Measurements from ENCODE around the gene KLF5.

KLF5 gene

GRCh38 chr13:73073050-73073449 is 14.2 kb downstream of the KLF5 start:
- Histone ChIP-seq H3K27me3 (ENCODE audit: insufficient read depth, low read length) (peaks cover 13% of the 10 kb centered on the region; the same call in 1 of the 2 replicates), H3K9me3 (ENCODE audit: insufficient read depth, low read depth, low read length) (no peaks in the 10 kb centered on the region), H3K4me1 (ENCODE audit: insufficient read depth, low read length) (peaks cover 54% of the 10 kb centered on the region), H3K4me3 (ENCODE audit: low read length) (no peak overlapping the region), H3K9ac (ENCODE audit: low read depth, low read length) (no peak overlapping the region), H3K27ac (ENCODE audit: low read depth, low read length) (no peak overlapping the region), H3K36me3 (ENCODE audit: insufficient read depth, low read length) (no peaks in the 10 kb centered on the region; the same call in 1 of the 2 replicates)
- 98% methylated on average over 3 of the region's 3 CpGs for WGBS

- Histone ChIP-seq H3K4me3 (ENCODE audit: low read length) (no peak overlapping the region), H3K4me1 (ENCODE audit: insufficient read depth, low read length) (peaks cover 54% of the 10 kb centered on the region), H3K36me3 (ENCODE audit: insufficient read depth, low read length) (no peaks in the 10 kb centered on the region; the same call in 1 of the 2 replicates), H3K27ac (ENCODE audit: low read depth, low read length) (no peak overlapping the region), H3K27me3 (ENCODE audit: insufficient read depth, low read length) (peaks cover 13% of the 10 kb centered on the region; the same call in 1 of the 2 replicates), H3K9me3 (ENCODE audit: insufficient read depth, low read depth, low read length) (no peaks in the 10 kb centered on the region), H3K9ac (ENCODE audit: low read depth, low read length) (no peak overlapping the region)
- WGBS = 78% methylated on average over 2 of the region's 2 CpGs
Observed at GRCh38 chr13:73074014-73074413, 15.2 kb downstream of the KLF5 start.

DNA sequence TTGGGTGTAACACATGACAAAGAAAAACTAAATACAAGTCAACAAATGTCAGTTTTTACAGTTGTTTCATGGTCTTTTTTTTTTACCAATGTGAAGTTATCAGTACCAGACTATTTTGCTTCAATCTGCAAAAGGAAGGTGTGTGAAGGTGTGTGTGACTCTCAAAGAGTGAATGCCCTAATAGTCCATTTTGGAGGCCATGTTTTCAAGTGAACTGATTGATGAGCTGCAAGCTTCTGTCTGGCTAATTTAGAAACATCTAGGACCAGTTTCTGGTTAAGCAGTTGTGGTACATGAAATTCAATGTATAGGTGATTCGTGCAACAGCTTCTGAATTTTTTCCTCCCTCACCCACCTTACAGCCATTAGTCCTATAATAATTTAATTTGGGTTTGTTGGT is 16.1 kb downstream of the KLF5 start:
- no peaks in the 10 kb centered on the region; the same call in 1 of the 2 replicates for H3K36me3 ChIP-seq (ENCODE audit: insufficient read depth, low read length)
- H3K27ac ChIP-seq (ENCODE audit: low read depth, low read length) = peak overlapping the region; percentile 2; the same call in 1 of the 2 replicates
- H3K9ac ChIP-seq (ENCODE audit: low read depth, low read length) = no peak overlapping the region
- no CpG with 5 or more reads among the region's 1 CpG for WGBS
- peaks cover 54% of the 10 kb centered on the region for H3K4me1 ChIP-seq (ENCODE audit: insufficient read depth, low read length)
- peak overlapping the region; percentile 33; the same call in 1 of the 2 replicates for H3K4me3 ChIP-seq (ENCODE audit: low read length)
- H3K9me3 ChIP-seq (ENCODE audit: insufficient read depth, low read depth, low read length) = no peaks in the 10 kb centered on the region
- peaks cover 13% of the 10 kb centered on the region; the same call in 1 of the 2 replicates for H3K27me3 ChIP-seq (ENCODE audit: insufficient read depth, low read length)

GRCh38 chr13:73075546-73075945 is 16.7 kb downstream of the KLF5 start:
- Histone ChIP-seq H3K4me1 (ENCODE audit: insufficient read depth, low read length) (peaks cover 53% of the 10 kb centered on the region), H3K27ac (ENCODE audit: low read depth, low read length) (no peak overlapping the region), H3K9me3 (ENCODE audit: insufficient read depth, low read depth, low read length) (no peaks in the 10 kb centered on the region), H3K36me3 (ENCODE audit: insufficient read depth, low read length) (no peaks in the 10 kb centered on the region; the same call in 1 of the 2 replicates), H3K9ac (ENCODE audit: low read depth, low read length) (no peak overlapping the region; the same call in 1 of the 2 replicates), H3K4me3 (ENCODE audit: low read length) (peak overlapping the region; percentile 33), H3K27me3 (ENCODE audit: insufficient read depth, low read length) (peaks cover 13% of the 10 kb centered on the region; the same call in 1 of the 2 replicates)
- WGBS = 22% methylated on average over 18 of the region's 18 CpGs

GRCh38 chr13:73075954-73076353 is 17.1 kb downstream of the KLF5 start:
- peak overlapping the region; percentile 33 for H3K4me3 ChIP-seq (ENCODE audit: low read length)
- no peaks in the 10 kb centered on the region; the same call in 1 of the 2 replicates for H3K36me3 ChIP-seq (ENCODE audit: insufficient read depth, low read length)
- H3K4me1 ChIP-seq (ENCODE audit: insufficient read depth, low read length) = peaks cover 49% of the 10 kb centered on the region
- peaks cover 13% of the 10 kb centered on the region; the same call in 1 of the 2 replicates for H3K27me3 ChIP-seq (ENCODE audit: insufficient read depth, low read length)
- no peak overlapping the region for H3K27ac ChIP-seq (ENCODE audit: low read depth, low read length)
- 56% methylated on average over 2 of the region's 2 CpGs for WGBS
- H3K9ac ChIP-seq (ENCODE audit: low read depth, low read length) = no peak overlapping the region; the same call in 1 of the 2 replicates
- H3K9me3 ChIP-seq (ENCODE audit: insufficient read depth, low read depth, low read length) = no peaks in the 10 kb centered on the region

DNA sequence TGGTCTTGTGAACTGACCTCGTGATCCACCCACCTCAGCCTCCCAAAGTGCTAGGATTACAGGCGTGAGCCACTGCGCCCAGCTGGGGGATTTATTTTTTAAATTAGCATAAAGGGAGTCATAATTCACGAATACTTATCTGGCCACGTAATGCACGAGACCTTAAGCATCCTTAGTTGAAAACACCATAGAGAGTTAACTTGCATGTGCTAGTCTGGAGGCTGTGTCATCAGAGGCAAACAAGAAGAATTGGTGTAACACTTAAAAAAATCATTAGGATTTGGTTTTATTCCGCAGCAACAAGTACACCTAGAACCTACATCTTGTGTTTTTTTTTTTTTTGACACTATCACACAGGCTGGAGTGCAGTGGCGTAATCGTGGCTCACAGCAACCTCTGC is 19.1 kb downstream of the KLF5 start:
- Histone ChIP-seq H3K4me1 (ENCODE audit: insufficient read depth, low read length) (peaks cover 41% of the 10 kb centered on the region), H3K9ac (ENCODE audit: low read depth, low read length) (no peak overlapping the region), H3K9me3 (ENCODE audit: insufficient read depth, low read depth, low read length) (no peaks in the 10 kb centered on the region), H3K27me3 (ENCODE audit: insufficient read depth, low read length) (peaks cover 13% of the 10 kb centered on the region; the same call in 1 of the 2 replicates), H3K36me3 (ENCODE audit: insufficient read depth, low read length) (no peaks in the 10 kb centered on the region; the same call in 1 of the 2 replicates), H3K27ac (ENCODE audit: low read depth, low read length) (no peak overlapping the region), H3K4me3 (ENCODE audit: low read length) (no peak overlapping the region)
- 94% methylated on average over 9 of the region's 9 CpGs for WGBS

- Histone ChIP-seq H3K4me1 (ENCODE audit: insufficient read depth, low read length) (peaks cover 26% of the 10 kb centered on the region), H3K27ac (ENCODE audit: low read depth, low read length) (no peak overlapping the region), H3K9ac (ENCODE audit: low read depth, low read length) (no peak overlapping the region), H3K27me3 (ENCODE audit: insufficient read depth, low read length) (peaks cover 9% of the 10 kb centered on the region; the same call in 1 of the 2 replicates), H3K9me3 (ENCODE audit: insufficient read depth, low read depth, low read length) (no peaks in the 10 kb centered on the region), H3K36me3 (ENCODE audit: insufficient read depth, low read length) (no peaks in the 10 kb centered on the region; the same call in 1 of the 2 replicates), H3K4me3 (ENCODE audit: low read length) (no peak overlapping the region)
- WGBS = 85% methylated on average over 2 of the region's 3 CpGs
Observed at GRCh38 chr13:73079359-73079758, 20.6 kb downstream of the KLF5 start.

- Histone ChIP-seq H3K27ac (ENCODE audit: low read depth, low read length) (no peak overlapping the region), H3K4me3 (ENCODE audit: low read length) (no peak overlapping the region), H3K36me3 (ENCODE audit: insufficient read depth, low read length) (no peaks in the 10 kb centered on the region; the same call in 1 of the 2 replicates), H3K9ac (ENCODE audit: low read depth, low read length) (no peak overlapping the region), H3K9me3 (ENCODE audit: insufficient read depth, low read depth, low read length) (no peaks in the 10 kb centered on the region), H3K4me1 (ENCODE audit: insufficient read depth, low read length) (peaks cover 7% of the 10 kb centered on the region), H3K27me3 (ENCODE audit: insufficient read depth, low read length) (peaks cover 2% of the 10 kb centered on the region; the same call in 1 of the 2 replicates)
- 64% methylated on average over 4 of the region's 4 CpGs for WGBS
Observed at GRCh38 chr13:73081256-73081915, 22.6 kb downstream of the KLF5 start.

DNA sequence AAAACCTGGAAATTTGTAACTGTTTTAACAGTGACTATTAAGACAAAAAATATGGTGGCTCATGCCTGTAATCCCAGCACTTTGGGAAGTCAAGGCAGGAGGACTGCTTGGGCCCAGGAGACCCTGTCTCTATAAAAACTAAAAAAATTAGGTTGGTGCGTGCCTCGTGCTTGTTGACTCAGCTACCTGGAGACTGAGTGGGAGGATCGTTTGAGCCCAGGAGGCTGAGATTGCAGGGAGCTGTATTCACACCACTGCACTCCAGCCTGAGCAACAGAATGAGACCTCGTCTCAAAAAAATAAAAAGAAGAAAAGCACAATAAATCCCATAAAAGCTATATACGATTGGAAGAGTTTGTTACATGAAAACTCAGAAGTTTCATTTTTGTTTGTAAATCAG is 23.7 kb downstream of the KLF5 start:
- Histone ChIP-seq H3K27ac (ENCODE audit: low read depth, low read length) (no peak overlapping the region), H3K36me3 (ENCODE audit: insufficient read depth, low read length) (no peaks in the 10 kb centered on the region), H3K9me3 (ENCODE audit: insufficient read depth, low read depth, low read length) (peaks cover 3% of the 10 kb centered on the region; the same call in 1 of the 2 replicates), H3K4me1 (ENCODE audit: insufficient read depth, low read length) (peaks cover 4% of the 10 kb centered on the region; the same call in 1 of the 2 replicates), H3K9ac (ENCODE audit: low read depth, low read length) (no peak overlapping the region), H3K27me3 (ENCODE audit: insufficient read depth, low read length) (no peaks in the 10 kb centered on the region), H3K4me3 (ENCODE audit: low read length) (no peak overlapping the region)
- 75% methylated on average over 4 of the region's 5 CpGs for WGBS

DNA sequence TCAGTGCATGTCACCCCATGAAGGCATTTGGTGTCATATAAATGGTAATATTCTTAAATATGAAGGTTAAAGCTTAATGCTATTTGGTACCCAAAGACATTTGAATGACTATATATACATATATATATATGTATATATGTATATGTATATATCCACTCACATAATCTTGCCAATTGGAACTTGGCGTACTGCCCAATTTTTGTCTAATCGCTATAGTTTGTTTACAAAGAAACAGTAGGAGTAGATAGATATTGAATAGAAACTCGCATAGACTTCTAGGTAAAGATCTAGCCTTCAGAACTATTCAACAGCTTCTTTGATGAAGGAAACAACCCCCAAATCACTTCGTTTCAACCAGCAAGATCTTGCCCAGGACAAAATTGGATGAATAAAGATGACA is 24.1 kb downstream of the KLF5 start:
- H3K4me3 ChIP-seq (ENCODE audit: low read length) = no peak overlapping the region
- WGBS = 92% methylated on average over 2 of the region's 4 CpGs
- no peaks in the 10 kb centered on the region for H3K27me3 ChIP-seq (ENCODE audit: insufficient read depth, low read length)
- peaks cover 4% of the 10 kb centered on the region; the same call in 1 of the 2 replicates for H3K4me1 ChIP-seq (ENCODE audit: insufficient read depth, low read length)
- no peak overlapping the region for H3K27ac ChIP-seq (ENCODE audit: low read depth, low read length)
- no peak overlapping the region for H3K9ac ChIP-seq (ENCODE audit: low read depth, low read length)
- H3K36me3 ChIP-seq (ENCODE audit: insufficient read depth, low read length) = no peaks in the 10 kb centered on the region
- peaks cover 7% of the 10 kb centered on the region; the same call in 1 of the 2 replicates for H3K9me3 ChIP-seq (ENCODE audit: insufficient read depth, low read depth, low read length)

- Histone ChIP-seq H3K27me3 (ENCODE audit: insufficient read depth, low read length) (no peaks in the 10 kb centered on the region), H3K4me3 (ENCODE audit: low read length) (no peak overlapping the region), H3K9ac (ENCODE audit: low read depth, low read length) (no peak overlapping the region), H3K4me1 (ENCODE audit: insufficient read depth, low read length) (no peaks in the 10 kb centered on the region), H3K36me3 (ENCODE audit: insufficient read depth, low read length) (no peaks in the 10 kb centered on the region), H3K27ac (ENCODE audit: low read depth, low read length) (no peak overlapping the region), H3K9me3 (ENCODE audit: insufficient read depth, low read depth, low read length) (peaks cover 23% of the 10 kb centered on the region)
- 83% methylated on average over 4 of the region's 4 CpGs for WGBS
Observed at GRCh38 chr13:73088332-73088935, 29.6 kb downstream of the KLF5 start.

Data from HUES64 (cell line).